NCI-H82 treated with DMSO at 0.1 percent for 48 hours (cell line): Measurements from ENCODE around the gene ECI1.

Experiments
- DNase-seq: peaks from one replicate; lab custom pipeline; 2025; ENCODE audit not compliant: unreplicated experiment; lab: John Stamatoyannopoulos, UW

Gene ECI1

GRCh38 chr16:2197765-2198164 is 53.6 kb downstream of the ECI1 start:
- DNase-seq, result no peak

GRCh38 chr16:2196981-2197511 is 54.3 kb downstream of the ECI1 start:
- no peak for DNase-seq

GRCh38 chr16:2196162-2196980 is 55.0 kb downstream of the ECI1 start, which contains the start of gene CASKIN1:
Gene CASKIN1, minus strand, starts transcription at chr16:2196605. Its CDS starts 173 bp downstream, at chr16:2196432.
- no peak for DNase-seq

GRCh38 chr16:2195322-2196161 is 55.8 kb downstream of the ECI1 start:
- no peak for DNase-seq

- DNase-seq, result peak; percentile 51
Observed at GRCh38 chr16:2194852-2195321, 56.5 kb downstream of the ECI1 start.

- DNase-seq, result no peak
Observed at GRCh38 chr16:2194166-2194834, 57.1 kb downstream of the ECI1 start.

- no peak for DNase-seq
Observed at GRCh38 chr16:2191446-2191706, 60.0 kb downstream of the ECI1 start.

GRCh38 chr16:2190659-2191445 is 60.5 kb downstream of the ECI1 start:
- DNase-seq, result no peak

GRCh38 chr16:2190002-2190658 is 61.3 kb downstream of the ECI1 start:
- DNase-seq, result no peak
